Measurements from ENCODE around the gene IGFBP3. TPM values are rescaled to one million over a fixed set of nuclear protein-coding genes. Genes with fewer than 3 reads are reported as not detected.

The IGFBP3 gene
- total RNA-seq, 1 donor from 2014 or later: 40.2 TPM

- Mint-ChIP-seq H3K4me3 (peak within 1 kb of the TSS; percentile 78), H3K27me3 (ENCODE audit: low read depth) (peaks cover 62% of the 10 kb centered on the region), H3K36me3 (ENCODE audit: low read depth) (no peaks in the 10 kb centered on the region), H3K9me3 (no peaks in the 10 kb centered on the region), H3K4me1 (peaks cover 6% of the 10 kb centered on the region), H3K27ac (ENCODE audit: unreplicated experiment) (no peak within 1 kb of the TSS)
- TF ChIP-seq, protein P1, sequence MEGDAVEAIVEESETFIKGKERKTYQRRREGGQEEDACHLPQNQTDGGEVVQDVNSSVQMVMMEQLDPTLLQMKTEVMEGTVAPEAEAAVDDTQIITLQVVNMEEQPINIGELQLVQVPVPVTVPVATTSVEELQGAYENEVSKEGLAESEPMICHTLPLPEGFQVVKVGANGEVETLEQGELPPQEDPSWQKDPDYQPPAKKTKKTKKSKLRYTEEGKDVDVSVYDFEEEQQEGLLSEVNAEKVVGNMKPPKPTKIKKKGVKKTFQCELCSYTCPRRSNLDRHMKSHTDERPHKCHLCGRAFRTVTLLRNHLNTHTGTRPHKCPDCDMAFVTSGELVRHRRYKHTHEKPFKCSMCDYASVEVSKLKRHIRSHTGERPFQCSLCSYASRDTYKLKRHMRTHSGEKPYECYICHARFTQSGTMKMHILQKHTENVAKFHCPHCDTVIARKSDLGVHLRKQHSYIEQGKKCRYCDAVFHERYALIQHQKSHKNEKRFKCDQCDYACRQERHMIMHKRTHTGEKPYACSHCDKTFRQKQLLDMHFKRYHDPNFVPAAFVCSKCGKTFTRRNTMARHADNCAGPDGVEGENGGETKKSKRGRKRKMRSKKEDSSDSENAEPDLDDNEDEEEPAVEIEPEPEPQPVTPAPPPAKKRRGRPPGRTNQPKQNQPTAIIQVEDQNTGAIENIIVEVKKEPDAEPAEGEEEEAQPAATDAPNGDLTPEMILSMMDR (conservative IDR thresholded peaks at IDR 0.05): no peak
- peak; percentile 25 for DNase-seq (ENCODE audit: low read depth, low spot score)
These were observed 32.7 kb downstream of the IGFBP3 start, which contains the start of gene IGFBP1 for GRCh38 chr7:45888185-45888992. Gene IGFBP1, plus strand, starts transcription at chr7:45888488. Its CDS starts 165 bp downstream, at chr7:45888653.

DNA sequence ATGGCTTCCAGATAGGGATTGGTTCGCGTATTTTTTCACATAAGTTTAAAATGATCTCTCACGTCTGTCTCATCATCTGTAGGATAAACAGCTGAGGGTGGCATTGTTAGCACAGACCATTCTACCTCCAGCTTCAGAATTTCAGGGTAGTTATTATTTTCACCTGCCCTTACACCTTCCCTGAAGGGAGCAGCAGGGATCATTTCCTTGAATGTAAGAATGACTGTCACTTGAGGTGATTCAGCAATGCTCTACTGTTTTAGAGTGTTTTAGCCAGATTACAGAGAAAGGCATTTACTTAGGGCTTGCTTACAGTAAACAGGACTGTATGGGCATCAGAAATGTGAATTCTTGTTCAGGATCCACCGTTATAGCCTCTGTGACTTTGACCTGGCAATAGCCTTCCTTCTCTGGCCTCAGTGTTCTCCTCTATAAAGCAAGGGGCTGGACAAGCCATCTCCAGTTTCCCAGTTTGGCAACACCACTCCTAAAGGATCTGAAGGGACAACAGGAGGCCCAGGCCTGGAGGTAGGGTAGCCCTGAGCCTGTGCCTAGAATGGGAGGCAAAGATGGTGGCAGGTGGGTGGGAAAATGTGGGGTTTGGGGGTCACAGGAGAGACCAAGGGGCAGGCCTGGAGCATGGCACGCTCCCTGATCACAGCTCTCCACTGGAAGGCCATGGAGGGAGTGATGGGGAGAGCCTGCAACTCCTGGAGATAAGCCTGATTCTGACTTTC is 34.0 kb downstream of the IGFBP3 start:
- Mint-ChIP-seq H3K36me3 (ENCODE audit: low read depth) (no peaks in the 10 kb centered on the region), H3K27ac (ENCODE audit: unreplicated experiment) (no peak overlapping the region), H3K4me3 (no peak overlapping the region), H3K9me3 (no peaks in the 10 kb centered on the region), H3K4me1 (peaks cover 6% of the 10 kb centered on the region), H3K27me3 (ENCODE audit: low read depth) (peaks cover 60% of the 10 kb centered on the region)
- DNase-seq (ENCODE audit: low read depth, low spot score): no peak
- TF ChIP-seq, protein P1 (conservative IDR thresholded peaks at IDR 0.05): no peak

GRCh38 chr7:45885264-45885882 is 35.7 kb downstream of the IGFBP3 start:
- peaks cover 6% of the 10 kb centered on the region for H3K4me1 Mint-ChIP-seq
- peaks cover 54% of the 10 kb centered on the region for H3K27me3 Mint-ChIP-seq (ENCODE audit: low read depth)
- no peaks in the 10 kb centered on the region for H3K9me3 Mint-ChIP-seq
- no peak for DNase-seq (ENCODE audit: low read depth, low spot score)
- H3K27ac Mint-ChIP-seq (ENCODE audit: unreplicated experiment): no peak overlapping the region
- no peaks in the 10 kb centered on the region for H3K36me3 Mint-ChIP-seq (ENCODE audit: low read depth)
- TF ChIP-seq, protein P1 (conservative IDR thresholded peaks at IDR 0.05): no peak
- no peak overlapping the region for H3K4me3 Mint-ChIP-seq

DNA sequence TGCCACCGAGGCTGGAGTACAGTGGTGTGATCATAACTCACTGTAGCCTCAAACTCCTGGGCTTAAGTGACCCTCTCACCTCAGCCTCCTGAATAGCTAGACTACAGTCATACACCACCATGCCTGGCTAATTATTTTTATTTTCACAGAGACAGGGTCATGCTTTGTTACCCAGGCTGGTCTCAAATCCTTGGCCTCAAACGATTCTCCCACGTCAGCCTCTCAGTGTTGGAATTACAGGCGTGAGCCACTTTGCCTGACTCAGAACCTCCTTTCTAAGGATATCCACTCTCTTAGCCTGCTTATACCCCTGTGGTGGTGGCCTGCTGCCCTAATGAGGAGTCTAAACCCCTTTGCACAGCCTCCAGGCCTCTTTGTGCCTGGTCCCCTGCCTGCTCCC is 36.9 kb downstream of the IGFBP3 start:
- Mint-ChIP-seq H3K27ac (ENCODE audit: unreplicated experiment) (peak overlapping the region; percentile 16), H3K4me3 (no peak overlapping the region), H3K9me3 (peaks cover 3% of the 10 kb centered on the region), H3K4me1 (peaks cover 6% of the 10 kb centered on the region), H3K36me3 (ENCODE audit: low read depth) (no peaks in the 10 kb centered on the region), H3K27me3 (ENCODE audit: low read depth) (peaks cover 42% of the 10 kb centered on the region)
- no peak for DNase-seq (ENCODE audit: low read depth, low spot score)
- TF ChIP-seq, protein P1 (conservative IDR thresholded peaks at IDR 0.05): no peak

DNA sequence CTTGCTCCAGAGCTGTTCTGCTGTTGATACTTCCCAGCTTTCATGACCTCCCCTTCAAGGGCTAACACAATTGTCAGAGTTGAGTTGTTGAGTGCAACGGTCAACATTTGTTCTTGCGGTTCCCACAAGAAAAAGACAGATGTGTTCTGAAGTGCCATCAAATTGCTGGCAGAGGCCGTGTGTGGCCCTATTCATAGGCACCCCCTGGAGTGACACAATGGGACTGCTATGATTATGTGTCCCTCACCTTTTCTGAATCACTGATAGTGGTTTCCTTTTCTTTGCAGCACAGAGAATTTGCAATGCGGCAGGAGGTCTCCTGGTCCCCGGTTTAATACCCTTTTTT is 38.6 kb downstream of the IGFBP3 start:
- H3K4me1 Mint-ChIP-seq: no peaks in the 10 kb centered on the region
- peaks cover 3% of the 10 kb centered on the region for H3K9me3 Mint-ChIP-seq
- no peaks in the 10 kb centered on the region for H3K36me3 Mint-ChIP-seq (ENCODE audit: low read depth)
- no peak for DNase-seq (ENCODE audit: low read depth, low spot score)
- TF ChIP-seq, protein P1 (conservative IDR thresholded peaks at IDR 0.05): no peak
- H3K27me3 Mint-ChIP-seq (ENCODE audit: low read depth): peaks cover 27% of the 10 kb centered on the region
- H3K27ac Mint-ChIP-seq (ENCODE audit: unreplicated experiment): no peak overlapping the region
- H3K4me3 Mint-ChIP-seq: no peak overlapping the region
